AG09309 (cell line): ENCODE measurements around the gene LDLRAD4.

Experiments used
- DNase-seq: peaks from one replicate; pipeline ENCODE4 v3.0.0-alpha.2; 2010; ENCODE audit warnings: low read depth
- H3K4me3 ChIP-seq: 2 replicates; pipeline ENCODE4 v1.5.1; 2011; ENCODE audit warnings: mild to moderate bottlenecking, low read depth, low read length, moderate library complexity; ENCODE audit not compliant: control insufficient read depth
- CTCF ChIP-seq: IDR thresholded peaks from 2 replicates; pipeline ENCODE4 v1.5.1; 2011; ENCODE audit warnings: mild to moderate bottlenecking, low read depth, low read length, inconsistent platforms; ENCODE audit not compliant: insufficient read depth, control insufficient read depth; ENCODE audit errors: missing control alignments

LDLRAD4 gene

GRCh38 chr18:13390711-13391110 lies 172.2 kb downstream of the LDLRAD4 start:
- TF ChIP-seq CTCF, result no peak
- DNase-seq, result no peak
- H3K4me3 ChIP-seq, result no peak overlapping the region

GRCh38 chr18:13392029-13392750 lies 173.6 kb downstream of the LDLRAD4 start:
- H3K4me3 ChIP-seq, result no peak overlapping the region
- no peak for DNase-seq
- TF ChIP-seq CTCF, result no peak

GRCh38 chr18:13392899-13393298 lies 174.3 kb downstream of the LDLRAD4 start:
- no peak overlapping the region for H3K4me3 ChIP-seq
- DNase-seq, result no peak
- no peak for TF ChIP-seq CTCF

- no peak for TF ChIP-seq CTCF
- no peak for DNase-seq
These were observed 174.8 kb downstream of the LDLRAD4 start for GRCh38 chr18:13393338-13393737.

GRCh38 chr18:13394801-13395200 lies 176.2 kb downstream of the LDLRAD4 start:
- H3K4me3 ChIP-seq, result no peak overlapping the region
- DNase-seq, result no peak
- TF ChIP-seq CTCF, result no peak

More at GRCh38 chr18:13393338-13393737, 174.8 kb downstream of the LDLRAD4 start:
- H3K4me3 ChIP-seq, result no peak overlapping the region

- H3K4me3 ChIP-seq, result no peak overlapping the region
- no peak for DNase-seq
These were observed 177.0 kb downstream of the LDLRAD4 start for GRCh38 chr18:13395577-13395976.

More at GRCh38 chr18:13395577-13395976, 177.0 kb downstream of the LDLRAD4 start:
- TF ChIP-seq CTCF, result no peak
